GM18868 (cell line): ENCODE data around the gene COG5.

ENCODE experiments used
- ATAC-seq: cut with Tn5 transposase; IDR thresholded peaks from one replicate; pipeline ENCODE4 v1.9.1; 2021; ENCODE audit warnings: mild to moderate bottlenecking, moderate library complexity; ENCODE audit not compliant: unreplicated experiment

COG5 gene

GRCh38 chr7:107396990-107397389 is 166.7 kb downstream of the COG5 start:
- no peak for ATAC-seq

GRCh38 chr7:107396081-107396480 is 167.6 kb downstream of the COG5 start:
- no peak for ATAC-seq

GRCh38 chr7:107394831-107395230 is 168.9 kb downstream of the COG5 start:
- ATAC-seq: no peak

- no peak for ATAC-seq
These were observed 169.4 kb downstream of the COG5 start for GRCh38 chr7:107394276-107394675.

GRCh38 chr7:107392830-107393229 is 170.9 kb downstream of the COG5 start:
- no peak for ATAC-seq

GRCh38 chr7:107390916-107391315 is 172.8 kb downstream of the COG5 start:
- ATAC-seq: no peak

- no peak for ATAC-seq
These were observed 175.1 kb downstream of the COG5 start for GRCh38 chr7:107388604-107389003.

- no peak for ATAC-seq
These were observed 176.0 kb downstream of the COG5 start for GRCh38 chr7:107387573-107388219.

- ATAC-seq: no peak
These were observed 176.6 kb downstream of the COG5 start for GRCh38 chr7:107387128-107387527.

- no peak for ATAC-seq
These were observed 177.1 kb downstream of the COG5 start for GRCh38 chr7:107386548-107387102.

- no peak for ATAC-seq
These were observed 179.7 kb downstream of the COG5 start for GRCh38 chr7:107384025-107384424.

GRCh38 chr7:107383203-107383602 is 180.5 kb downstream of the COG5 start:
- ATAC-seq: no peak

GRCh38 chr7:107381453-107381852 is 182.3 kb downstream of the COG5 start:
- no peak for ATAC-seq

GRCh38 chr7:107373354-107373753 is 190.4 kb downstream of the COG5 start:
- no peak for ATAC-seq

- no peak for ATAC-seq
These were observed 191.4 kb downstream of the COG5 start for GRCh38 chr7:107372298-107372697.

GRCh38 chr7:107370816-107371215 is 192.9 kb downstream of the COG5 start:
- no peak for ATAC-seq

- ATAC-seq: no peak
These were observed 198.9 kb downstream of the COG5 start for GRCh38 chr7:107364787-107365186.

GRCh38 chr7:107359520-107360316 is 204.0 kb downstream of the COG5 start:
- ATAC-seq: no peak

- ATAC-seq: no peak
These were observed 208.1 kb downstream of the COG5 start for GRCh38 chr7:107355616-107356015.

- no peak for ATAC-seq
These were observed 209.1 kb downstream of the COG5 start for GRCh38 chr7:107354640-107355039.

GRCh38 chr7:107353701-107354100 is 210.0 kb downstream of the COG5 start:
- no peak for ATAC-seq

- no peak for ATAC-seq
These were observed 217.8 kb downstream of the COG5 start for GRCh38 chr7:107345898-107346297.
